ENCODE measurements around the gene CEP350. TPM values are rescaled to one million over a fixed set of nuclear protein-coding genes. Genes with fewer than 3 reads are reported as not detected.
A peak's percentile ranks its signal among the peaks of the same experiment; 100 is the strongest.

CEP350 gene
- total RNA-seq, 4 donors from 2014 or later = 74.4 to 89.0 (median 82.0) TPM

GRCh38 chr1:180097326-180097605, 142.7 kb downstream of the CEP350 start:
- peak overlapping the region in 1 of 4 donors; percentile 32 for H3K27ac ChIP-seq
- H3K27me3 ChIP-seq = no peaks in the 10 kb centered on the region
- no peak for TF ChIP-seq POLR2A (IDR thresholded peaks at IDR 0.05)
- H3K36me3 ChIP-seq = peaks cover 3 to 99% of the 10 kb centered on the region in 2 donors
- 69 to 85% methylated on average over 2 of the region's 2 CpGs for WGBS, 2 donors (ENCODE audit: low coverage in 1 of 2)
- H3K9me3 ChIP-seq = no peaks in the 10 kb centered on the region
- H3K4me3 ChIP-seq = no peak overlapping the region
- ATAC-seq = no peak
- H3K4me1 ChIP-seq = peaks cover 0 to 18% (median 0%) of the 10 kb centered on the region in 3 donors

DNA sequence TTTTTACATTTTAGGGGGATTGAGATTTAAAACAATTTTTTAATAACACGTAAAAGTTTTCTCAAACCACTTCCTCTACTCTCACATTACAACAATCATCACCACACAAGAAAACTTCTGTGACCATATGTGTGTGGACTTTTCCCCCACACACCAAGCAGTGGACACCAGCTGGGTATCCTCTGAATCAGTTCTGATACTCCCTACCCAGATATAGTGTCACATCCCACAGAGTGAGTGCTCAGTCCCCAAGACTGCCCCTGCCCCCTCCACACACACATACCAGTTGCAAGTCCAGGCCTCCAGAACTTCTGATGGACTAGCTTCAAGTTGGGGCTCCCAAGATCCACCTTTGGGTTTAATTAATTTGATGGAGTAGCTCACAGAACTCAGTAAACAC, 146.8 kb downstream of the CEP350 start:
- ATAC-seq = no peak
- Histone ChIP-seq H3K27me3 (no peaks in the 10 kb centered on the region), H3K9me3 (no peaks in the 10 kb centered on the region), H3K4me3 (no peak overlapping the region), H3K4me1 (peaks cover 0 to 18% (median 0%) of the 10 kb centered on the region in 3 donors), H3K27ac (no peak overlapping the region), H3K36me3 (peaks cover 0 to 93% of the 10 kb centered on the region in 2 donors)
- WGBS, 2 donors (ENCODE audit: low coverage in 1 of 2) = 89 to 90% methylated on average over 1 of the region's 1 CpG
- TF ChIP-seq POLR2AphosphoS5 (IDR thresholded peaks at IDR 0.05) (no peak), CTCF (IDR thresholded peaks at IDR 0.05) (no peak), EP300 (IDR thresholded peaks at IDR 0.05) (no peak), POLR2A (IDR thresholded peaks at IDR 0.05) (no peak)

DNA sequence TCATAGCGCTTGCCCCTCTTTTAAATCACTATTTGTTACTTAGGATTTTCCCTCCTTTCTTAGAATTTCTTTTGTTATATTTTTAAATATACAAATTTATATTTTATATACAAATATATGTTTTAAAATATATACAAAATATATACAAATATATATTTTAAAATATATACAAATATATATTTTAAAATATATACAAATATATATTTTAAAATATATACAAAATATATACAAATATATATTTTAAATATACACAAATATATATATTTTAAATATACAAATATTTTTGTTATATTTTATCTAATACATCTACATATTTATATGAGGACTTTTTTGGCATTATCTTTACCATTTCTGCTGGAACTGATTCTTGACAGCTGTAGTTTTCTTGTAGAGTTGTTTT, 149.2 kb downstream of the CEP350 start:
- ATAC-seq = no peak
- H3K27me3 ChIP-seq = no peaks in the 10 kb centered on the region
- no peak overlapping the region for H3K4me3 ChIP-seq
- no peaks in the 10 kb centered on the region for H3K9me3 ChIP-seq
- no peak overlapping the region for H3K27ac ChIP-seq
- peaks cover 0 to 17% (median 0%) of the 10 kb centered on the region in 3 donors for H3K4me1 ChIP-seq
- WGBS, 2 donors (ENCODE audit: low coverage in 1 of 2) = 100% methylated on average over 1 of the region's 1 CpG; no CpG with 5 or more reads in 1 of the 2 donors
- peaks cover 0 to 82% of the 10 kb centered on the region in 2 donors for H3K36me3 ChIP-seq
- TF ChIP-seq POLR2AphosphoS5 (IDR thresholded peaks at IDR 0.05) (no peak), POLR2A (IDR thresholded peaks at IDR 0.05) (no peak), EP300 (IDR thresholded peaks at IDR 0.05) (no peak), CTCF (IDR thresholded peaks at IDR 0.05) (no peak)

DNA sequence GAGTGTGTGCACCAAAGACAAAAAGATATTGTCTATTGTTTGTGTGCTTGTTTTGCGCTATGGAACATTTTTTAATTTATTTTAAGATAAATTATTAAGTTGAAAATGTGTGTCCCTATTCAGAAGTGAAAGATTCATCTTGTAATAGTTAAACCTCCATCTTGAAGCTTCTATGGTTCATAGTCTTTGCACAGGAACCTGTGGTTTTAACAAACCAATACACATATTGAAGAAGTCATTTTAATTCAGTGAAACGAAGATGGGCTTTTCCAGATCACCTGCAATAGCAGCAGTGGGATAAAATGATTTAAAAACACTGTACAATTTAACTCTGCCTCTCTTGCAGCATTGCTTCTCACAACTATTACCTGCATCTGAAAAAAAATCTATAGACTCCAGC, 157.5 kb downstream of the CEP350 start:
- H3K9me3 ChIP-seq = no peaks in the 10 kb centered on the region
- no peak overlapping the region for H3K4me3 ChIP-seq
- peaks cover 0 to 53% of the 10 kb centered on the region in 2 donors for H3K36me3 ChIP-seq
- 80 to 89% methylated on average over 1 to 2 of the region's 2 CpGs for WGBS, 2 donors (ENCODE audit: low coverage in 1 of 2)
- TF ChIP-seq POLR2AphosphoS5 (IDR thresholded peaks at IDR 0.05) (no peak), POLR2A (IDR thresholded peaks at IDR 0.05) (no peak), EP300 (IDR thresholded peaks at IDR 0.05) (no peak), CTCF (IDR thresholded peaks at IDR 0.05) (no peak)
- H3K27me3 ChIP-seq = no peaks in the 10 kb centered on the region
- H3K27ac ChIP-seq = peak overlapping the region in 3 of 4 donors; percentile 21 to 52 (median 40)
- H3K4me1 ChIP-seq = peaks cover 0 to 46% (median 6%) of the 10 kb centered on the region in 3 donors
- ATAC-seq = no peak

GRCh38 chr1:180112984-180113647, 158.5 kb downstream of the CEP350 start:
- H3K9me3 ChIP-seq = no peaks in the 10 kb centered on the region
- 34 to 47% methylated on average over 2 of the region's 2 CpGs for WGBS, 2 donors (ENCODE audit: low coverage in 1 of 2)
- peaks cover 0 to 38% (median 6%) of the 10 kb centered on the region in 3 donors for H3K4me1 ChIP-seq
- peak overlapping the region in 3 of 4 donors; percentile 40 to 64 (median 52) for H3K27ac ChIP-seq
- H3K36me3 ChIP-seq = peaks cover 0 to 48% of the 10 kb centered on the region in 2 donors
- TF ChIP-seq POLR2AphosphoS5 (IDR thresholded peaks at IDR 0.05) = peak; percentile 51
- TF ChIP-seq POLR2A (IDR thresholded peaks at IDR 0.05) = no peak
- ATAC-seq = peak; percentile 77
- H3K4me3 ChIP-seq = no peak overlapping the region
- no peaks in the 10 kb centered on the region for H3K27me3 ChIP-seq

- no peaks in the 10 kb centered on the region for H3K9me3 ChIP-seq
- H3K27me3 ChIP-seq = no peaks in the 10 kb centered on the region
- TF ChIP-seq POLR2A (IDR thresholded peaks at IDR 0.05) (no peak), CTCF (IDR thresholded peaks at IDR 0.05) (no peak), EP300 (IDR thresholded peaks at IDR 0.05) (no peak), POLR2AphosphoS5 (IDR thresholded peaks at IDR 0.05) (no peak)
- H3K36me3 ChIP-seq = peaks cover 0 to 40% of the 10 kb centered on the region in 2 donors
- peaks cover 0 to 31% (median 6%) of the 10 kb centered on the region in 3 donors for H3K4me1 ChIP-seq
- no peak for ATAC-seq
- 44 to 66% methylated on average over 4 of the region's 4 CpGs for WGBS, 2 donors (ENCODE audit: low coverage in 1 of 2)
- H3K4me3 ChIP-seq = no peak overlapping the region
- peak overlapping the region in 1 of 4 donors; percentile 20 for H3K27ac ChIP-seq
Measured at GRCh38 chr1:180114396-180114945, 159.9 kb downstream of the CEP350 start.
